ENCODE measurements around the gene ZNF805. TPM values are rescaled to one million over a fixed set of nuclear protein-coding genes. Genes with fewer than 3 reads are reported as not detected.

Gene ZNF805
- total RNA-seq, 1 donor from 2014 or later = 12.6 TPM

DNA sequence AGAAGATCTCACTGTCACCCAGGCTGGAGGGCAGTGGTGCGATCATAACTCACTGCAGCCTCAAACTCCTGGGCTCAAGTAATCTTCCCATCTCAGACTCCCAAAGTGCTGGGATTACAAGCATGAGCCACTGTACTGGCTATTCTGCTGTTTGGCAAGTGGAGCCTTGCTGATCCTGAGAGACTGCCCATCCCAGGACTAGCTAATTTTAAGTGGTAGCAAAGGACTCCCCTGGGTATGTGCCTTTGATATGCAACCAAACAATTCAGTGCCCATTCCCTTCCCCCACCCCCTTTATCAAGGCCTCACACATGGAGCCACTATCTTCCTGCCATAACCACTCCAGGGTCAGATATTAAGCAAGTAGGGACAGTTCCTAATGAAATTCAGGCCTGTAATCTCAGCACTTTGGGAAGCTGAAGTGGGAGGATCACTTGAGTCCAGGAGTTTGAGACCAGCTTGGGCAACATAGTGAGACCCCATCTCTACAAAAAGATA, 22.9 kb downstream of the ZNF805 start:
- Mint-ChIP-seq H3K27me3 (ENCODE audit: insufficient read depth, low read depth) (no peaks in the 10 kb centered on the region), H3K4me1 (no peaks in the 10 kb centered on the region), H3K9me3 (no peaks in the 10 kb centered on the region), H3K4me3 (no peak overlapping the region), H3K27ac (no peak overlapping the region), H3K36me3 (peaks cover 15% of the 10 kb centered on the region)
- Histone ChIP-seq H3K9me3 (ENCODE audit: low read depth) (no peaks in the 10 kb centered on the region), H3K4me3 (no peak overlapping the region), H4K20me1 (ENCODE audit: low read depth) (no peaks in the 10 kb centered on the region), H3F3A (ENCODE audit: low read depth) (no peaks in the 10 kb centered on the region), H3K9ac (no peak overlapping the region), H3K79me2 (ENCODE audit: low read depth) (no peaks in the 10 kb centered on the region), H3K27me3 (no peaks in the 10 kb centered on the region), H3K36me3 (no peaks in the 10 kb centered on the region), H3K4me1 (no peaks in the 10 kb centered on the region), H3K27ac (no peak overlapping the region), H3K4me2 (no peak overlapping the region), H2AFZ (replicated peaks) (no peak overlapping the region)
- DNase-seq (ENCODE audit: low spot score) = no peak
- no peak for TF ChIP-seq EZH2phosphoT487 (IDR thresholded peaks at IDR 0.05)

DNA sequence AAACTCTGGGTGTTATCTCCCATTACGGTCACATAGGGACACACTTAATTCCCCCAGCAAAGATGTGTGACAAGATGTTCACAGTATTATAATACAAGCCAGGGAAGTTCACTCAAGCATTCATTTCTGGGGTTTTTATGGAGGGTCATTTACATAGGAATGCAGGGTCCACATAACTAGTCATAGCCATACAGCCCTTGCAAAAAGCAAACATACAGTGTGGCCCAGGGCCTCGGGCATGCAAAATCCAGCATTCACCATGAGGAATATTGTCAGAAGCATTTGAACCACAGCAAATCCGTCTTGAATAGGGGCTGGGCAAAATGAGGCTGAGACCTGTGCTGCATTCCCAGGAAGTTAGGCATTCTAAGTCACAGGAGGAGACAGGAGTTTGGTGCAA, 26.9 kb downstream of the ZNF805 start:
- Mint-ChIP-seq H3K27me3 (ENCODE audit: insufficient read depth, low read depth) (no peaks in the 10 kb centered on the region), H3K9me3 (no peaks in the 10 kb centered on the region), H3K36me3 (peaks cover 3% of the 10 kb centered on the region), H3K4me3 (no peak overlapping the region), H3K4me1 (no peaks in the 10 kb centered on the region), H3K27ac (no peak overlapping the region)
- DNase-seq (ENCODE audit: low spot score) = no peak
- Histone ChIP-seq H3K9me3 (ENCODE audit: low read depth) (no peaks in the 10 kb centered on the region), H3K4me2 (no peak overlapping the region), H3K4me1 (no peaks in the 10 kb centered on the region), H3K27ac (no peak overlapping the region), H3K36me3 (no peaks in the 10 kb centered on the region), H3K4me3 (no peak overlapping the region), H4K20me1 (ENCODE audit: low read depth) (no peaks in the 10 kb centered on the region), H3K27me3 (no peaks in the 10 kb centered on the region), H3K79me2 (ENCODE audit: low read depth) (no peaks in the 10 kb centered on the region), H3K9ac (no peak overlapping the region), H3F3A (ENCODE audit: low read depth) (no peaks in the 10 kb centered on the region), H2AFZ (replicated peaks) (no peak overlapping the region)
- TF ChIP-seq EZH2phosphoT487 (IDR thresholded peaks at IDR 0.05) (no peak), EZH2 (IDR thresholded peaks at IDR 0.05) (no peak)
- TF ChIP-seq, protein P1, sequence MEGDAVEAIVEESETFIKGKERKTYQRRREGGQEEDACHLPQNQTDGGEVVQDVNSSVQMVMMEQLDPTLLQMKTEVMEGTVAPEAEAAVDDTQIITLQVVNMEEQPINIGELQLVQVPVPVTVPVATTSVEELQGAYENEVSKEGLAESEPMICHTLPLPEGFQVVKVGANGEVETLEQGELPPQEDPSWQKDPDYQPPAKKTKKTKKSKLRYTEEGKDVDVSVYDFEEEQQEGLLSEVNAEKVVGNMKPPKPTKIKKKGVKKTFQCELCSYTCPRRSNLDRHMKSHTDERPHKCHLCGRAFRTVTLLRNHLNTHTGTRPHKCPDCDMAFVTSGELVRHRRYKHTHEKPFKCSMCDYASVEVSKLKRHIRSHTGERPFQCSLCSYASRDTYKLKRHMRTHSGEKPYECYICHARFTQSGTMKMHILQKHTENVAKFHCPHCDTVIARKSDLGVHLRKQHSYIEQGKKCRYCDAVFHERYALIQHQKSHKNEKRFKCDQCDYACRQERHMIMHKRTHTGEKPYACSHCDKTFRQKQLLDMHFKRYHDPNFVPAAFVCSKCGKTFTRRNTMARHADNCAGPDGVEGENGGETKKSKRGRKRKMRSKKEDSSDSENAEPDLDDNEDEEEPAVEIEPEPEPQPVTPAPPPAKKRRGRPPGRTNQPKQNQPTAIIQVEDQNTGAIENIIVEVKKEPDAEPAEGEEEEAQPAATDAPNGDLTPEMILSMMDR (IDR thresholded peaks at IDR 0.05) = no peak

DNA sequence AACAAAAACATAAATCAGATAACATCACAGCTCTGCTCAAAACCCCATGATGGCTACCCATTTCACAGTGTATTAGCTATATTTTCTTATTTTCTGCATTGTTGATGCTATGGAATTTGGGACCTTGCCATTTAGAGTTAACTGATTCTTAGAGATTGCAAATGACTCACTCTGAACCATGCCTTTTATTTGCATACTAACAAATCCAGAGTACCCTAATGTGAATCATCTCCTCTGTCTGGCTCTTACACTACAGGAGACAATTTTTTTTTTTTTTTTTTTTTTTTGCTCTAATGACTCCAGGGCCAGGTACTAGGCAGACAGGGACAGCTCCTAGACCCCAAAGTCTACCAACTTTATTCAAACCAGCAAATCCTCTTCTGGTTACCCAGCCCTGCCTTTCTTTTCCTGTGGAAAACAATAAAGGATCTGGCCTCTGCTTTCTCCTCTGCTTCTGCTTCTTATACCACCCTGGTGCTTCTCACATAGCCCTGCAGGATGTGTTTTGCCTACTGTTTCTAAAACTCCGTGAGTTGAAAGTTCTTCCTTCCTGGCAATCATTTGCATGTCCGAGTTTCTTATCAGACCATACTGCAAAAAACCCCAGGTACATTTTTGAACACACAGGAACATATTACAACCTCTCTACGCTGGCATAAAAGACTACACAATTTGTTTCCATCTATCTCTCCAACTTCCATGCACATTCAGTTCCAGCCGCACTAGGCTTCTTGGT, 29.3 kb downstream of the ZNF805 start:
- H3K36me3 Mint-ChIP-seq = peaks cover 6% of the 10 kb centered on the region
- Histone ChIP-seq H3F3A (ENCODE audit: low read depth) (no peaks in the 10 kb centered on the region), H3K9me3 (ENCODE audit: low read depth) (no peaks in the 10 kb centered on the region), H3K27ac (no peak overlapping the region), H3K79me2 (ENCODE audit: low read depth) (no peaks in the 10 kb centered on the region), H3K4me2 (no peak overlapping the region), H3K4me3 (no peak overlapping the region), H2AFZ (replicated peaks) (no peak overlapping the region), H3K36me3 (no peaks in the 10 kb centered on the region), H3K4me1 (no peaks in the 10 kb centered on the region), H3K9ac (no peak overlapping the region), H4K20me1 (ENCODE audit: low read depth) (no peaks in the 10 kb centered on the region), H3K27me3 (no peaks in the 10 kb centered on the region)
- H3K27me3 Mint-ChIP-seq (ENCODE audit: insufficient read depth, low read depth) = no peaks in the 10 kb centered on the region
- H3K4me3 Mint-ChIP-seq = no peak overlapping the region
- TF ChIP-seq, protein P1 (IDR thresholded peaks at IDR 0.05) = no peak
- TF ChIP-seq EZH2 (IDR thresholded peaks at IDR 0.05) (no peak), EZH2phosphoT487 (IDR thresholded peaks at IDR 0.05) (no peak)
- H3K27ac Mint-ChIP-seq = no peak overlapping the region
- no peak for DNase-seq (ENCODE audit: low spot score)
- no peaks in the 10 kb centered on the region for H3K9me3 Mint-ChIP-seq
- no peaks in the 10 kb centered on the region for H3K4me1 Mint-ChIP-seq

DNA sequence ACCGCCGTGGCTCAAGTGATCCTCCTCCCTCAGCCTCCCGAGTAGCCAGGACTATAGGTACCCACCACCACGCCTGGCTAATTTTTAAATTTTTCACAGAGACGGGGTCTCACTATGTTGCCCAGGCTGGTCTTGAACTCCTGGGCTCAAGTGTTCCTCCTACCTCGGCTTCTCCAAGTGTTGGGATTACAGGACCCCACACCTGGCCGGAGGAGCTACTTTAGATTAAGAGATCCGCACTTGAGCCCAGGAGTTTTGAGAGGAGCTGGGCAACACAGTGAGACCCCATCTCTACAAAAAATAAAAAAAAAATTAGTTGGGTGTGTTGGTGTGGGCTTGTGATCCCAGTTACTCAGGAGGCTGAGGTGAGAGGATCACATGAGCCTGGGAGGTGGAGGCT, 30.8 kb downstream of the ZNF805 start:
- Histone ChIP-seq H3K27ac (no peak overlapping the region), H3K36me3 (no peaks in the 10 kb centered on the region), H2AFZ (replicated peaks) (no peak overlapping the region), H3K9me3 (ENCODE audit: low read depth) (no peaks in the 10 kb centered on the region), H3K4me3 (no peak overlapping the region), H3K79me2 (ENCODE audit: low read depth) (no peaks in the 10 kb centered on the region), H3K4me1 (no peaks in the 10 kb centered on the region), H4K20me1 (ENCODE audit: low read depth) (no peaks in the 10 kb centered on the region), H3K27me3 (no peaks in the 10 kb centered on the region), H3F3A (ENCODE audit: low read depth) (no peaks in the 10 kb centered on the region), H3K9ac (no peak overlapping the region), H3K4me2 (no peak overlapping the region)
- no peak overlapping the region for H3K4me3 Mint-ChIP-seq
- H3K27ac Mint-ChIP-seq = no peak overlapping the region
- peaks cover 6% of the 10 kb centered on the region for H3K36me3 Mint-ChIP-seq
- no peaks in the 10 kb centered on the region for H3K9me3 Mint-ChIP-seq
- no peaks in the 10 kb centered on the region for H3K27me3 Mint-ChIP-seq (ENCODE audit: insufficient read depth, low read depth)
- DNase-seq (ENCODE audit: low spot score) = no peak
- no peak for TF ChIP-seq EZH2phosphoT487 (IDR thresholded peaks at IDR 0.05)
- TF ChIP-seq EZH2 (IDR thresholded peaks at IDR 0.05) = no peak
- TF ChIP-seq, protein P1 (IDR thresholded peaks at IDR 0.05) = no peak
- no peaks in the 10 kb centered on the region for H3K4me1 Mint-ChIP-seq

Data from neural progenitor cell (in vitro differentiated cells).